ENCODE results near the gene PLEKHA4. TPM values are rescaled to one million over a fixed set of nuclear protein-coding genes. Genes with fewer than 3 reads are reported as not detected.
"Not testable (repeated sequence)": the region's sequence is repeated elsewhere in the genome, so short reads cannot be mapped to it uniquely, and the experiment has no call there.

The PLEKHA4 gene
- total RNA-seq, 2 donors from 2014 or later = 9.1 to 20.3 TPM

- Mint-ChIP-seq H3K27ac (no peak overlapping the region), H3K36me3 (peaks cover 0 to 1% of the 10 kb centered on the region in 2 donors), H3K9me3 (no peaks in the 10 kb centered on the region)
- ATAC-seq (no peak), DNase-seq (ENCODE audit: low spot score in 2 of 2) (no peak)
Measured at GRCh38 chr19:48802623-48803022, 65.8 kb downstream of the PLEKHA4 start.

GRCh38 chr19:48799358-48800300 lies 68.8 kb downstream of the PLEKHA4 start:
- H3K9me3 Mint-ChIP-seq = no peaks in the 10 kb centered on the region
- DNase-seq (ENCODE audit: low spot score in 2 of 2) = no peak
- no peak overlapping the region for H3K27ac Mint-ChIP-seq
- no peaks in the 10 kb centered on the region for H3K36me3 Mint-ChIP-seq
- ATAC-seq = no peak

- no peak overlapping the region for H3K27ac Mint-ChIP-seq
- no peak for ATAC-seq
- H3K9me3 Mint-ChIP-seq = no peaks in the 10 kb centered on the region
- no peak for DNase-seq (ENCODE audit: low spot score in 2 of 2)
- no peaks in the 10 kb centered on the region for H3K36me3 Mint-ChIP-seq
Measured at GRCh38 chr19:48798937-48799336, 69.5 kb downstream of the PLEKHA4 start.

GRCh38 chr19:48797103-48797502 lies 71.3 kb downstream of the PLEKHA4 start:
- ATAC-seq = no peak
- H3K9me3 Mint-ChIP-seq = no peaks in the 10 kb centered on the region
- peak overlapping the region; percentile 70 to 88 for H3K27ac Mint-ChIP-seq
- no peak for DNase-seq (ENCODE audit: low spot score in 2 of 2)
- H3K36me3 Mint-ChIP-seq = no peaks in the 10 kb centered on the region

GRCh38 chr19:48796298-48797083 lies 71.9 kb downstream of the PLEKHA4 start:
- Mint-ChIP-seq H3K36me3 (no peaks in the 10 kb centered on the region), H3K27ac (no peak overlapping the region), H3K9me3 (no peaks in the 10 kb centered on the region)
- DNase-seq (ENCODE audit: low spot score in 2 of 2) = no peak
- ATAC-seq = no peak

- DNase-seq (ENCODE audit: low spot score in 2 of 2) (no peak), ATAC-seq (no peak)
- H3K9me3 Mint-ChIP-seq = no peaks in the 10 kb centered on the region
- no peaks in the 10 kb centered on the region for H3K36me3 Mint-ChIP-seq
- H3K27ac Mint-ChIP-seq = peak overlapping the region; percentile 84 to 92
Measured at GRCh38 chr19:48795685-48796070, 72.7 kb downstream of the PLEKHA4 start.

- H3K36me3 Mint-ChIP-seq = no peaks in the 10 kb centered on the region
- no peaks in the 10 kb centered on the region for H3K9me3 Mint-ChIP-seq
- DNase-seq (ENCODE audit: low spot score in 2 of 2) = peak; percentile 85 to 86
- peak; percentile 93 to 99 for ATAC-seq
- peak overlapping the region; percentile 84 to 92 for H3K27ac Mint-ChIP-seq
Measured at GRCh38 chr19:48795055-48795684, 73.2 kb downstream of the PLEKHA4 start.

- ATAC-seq = no peak
- Mint-ChIP-seq H3K27ac (peak overlapping the region; percentile 84 to 92), H3K36me3 (no peaks in the 10 kb centered on the region), H3K9me3 (no peaks in the 10 kb centered on the region)
- no peak for DNase-seq (ENCODE audit: low spot score in 2 of 2)
Measured at GRCh38 chr19:48794291-48794690, 74.1 kb downstream of the PLEKHA4 start.

GRCh38 chr19:48793271-48793670 lies 75.1 kb downstream of the PLEKHA4 start:
- H3K9me3 Mint-ChIP-seq = no peaks in the 10 kb centered on the region
- ATAC-seq (no peak), DNase-seq (ENCODE audit: low spot score in 2 of 2) (no peak)
- no peak overlapping the region for H3K27ac Mint-ChIP-seq
- H3K36me3 Mint-ChIP-seq = no peaks in the 10 kb centered on the region

GRCh38 chr19:48787331-48787730 lies 81.1 kb downstream of the PLEKHA4 start:
- ATAC-seq; H3K27ac Mint-ChIP-seq; H3K9me3 Mint-ChIP-seq; H3K36me3 Mint-ChIP-seq; DNase-seq (ENCODE audit: low spot score in 2 of 2): not testable (repeated sequence)

Other genes with a start within 250 kb of the PLEKHA4 start
- 1,000 to 10,000 TPM; 2,030 to 2,264 TPM for gene RPL18, start 249.4 kb downstream of the PLEKHA4 start, total RNA-seq
- 10 to 100 TPM; 25.7 to 40.4 TPM for gene SPHK2, start 249.1 kb downstream of the PLEKHA4 start, total RNA-seq
- 10 to 100 TPM; 10.5 to 16.9 TPM for gene DBP, start 231.2 kb downstream of the PLEKHA4 start, total RNA-seq
- 10 to 100 TPM in 1 of 2 donors, 1 to 10 TPM in 1; 7.9 to 10.9 TPM for gene CA11, start 222.4 kb downstream of the PLEKHA4 start, total RNA-seq
- 1 to 10 TPM; 1.6 to 2.5 TPM for gene NTN5, start 195.6 kb downstream of the PLEKHA4 start, total RNA-seq
- gene FUT2, start 172.6 kb downstream of the PLEKHA4 start, total RNA-seq = not detected
- 1 to 10 TPM; 1.1 to 1.4 TPM for gene MAMSTR, start 148.9 kb downstream of the PLEKHA4 start, total RNA-seq
- under 1 TPM; 0.19 to 0.66 TPM for gene RASIP1, start 128.0 kb downstream of the PLEKHA4 start, total RNA-seq
- not detected for gene IZUMO1, start 121.7 kb downstream of the PLEKHA4 start, total RNA-seq
- gene FUT1, start 116.0 kb downstream of the PLEKHA4 start, total RNA-seq = under 1 TPM in 1 of 2 donors, not detected in 1; 0.41 TPM
- not detected for gene FGF21, start 113.1 kb downstream of the PLEKHA4 start, total RNA-seq
- gene BCAT2, start 57.6 kb downstream of the PLEKHA4 start, total RNA-seq = 10 to 100 TPM; 33.9 to 72.1 TPM
- 1 to 10 TPM; 1.3 to 1.7 TPM for gene HSD17B14, start 32.1 kb downstream of the PLEKHA4 start, total RNA-seq
- 100 to 1,000 TPM in 1 of 2 donors, 10 to 100 TPM in 1; 93.1 to 133 TPM for gene PPP1R15A, start 3.8 kb upstream of the PLEKHA4 start, total RNA-seq
- gene TULP2, start 30.1 kb upstream of the PLEKHA4 start, total RNA-seq = 1 to 10 TPM in 1 of 2 donors, under 1 TPM in 1; 0.52 to 1.1 TPM
- gene NUCB1, start 31.7 kb upstream of the PLEKHA4 start, total RNA-seq = 100 to 1,000 TPM; 191 to 254 TPM
- gene DHDH, start 65.1 kb upstream of the PLEKHA4 start, total RNA-seq = 1 to 10 TPM; 2.2 to 7.4 TPM
- gene BAX, start 86.3 kb upstream of the PLEKHA4 start, total RNA-seq = 100 to 1,000 TPM; 191 to 711 TPM
- 1,000 to 10,000 TPM; 1,148 to 2,898 TPM for gene FTL, start 96.7 kb upstream of the PLEKHA4 start, total RNA-seq
- gene GYS1, start 124.7 kb upstream of the PLEKHA4 start, total RNA-seq = 100 to 1,000 TPM in 1 of 2 donors, 10 to 100 TPM in 1; 44.8 to 104 TPM
- gene RUVBL2, start 125.3 kb upstream of the PLEKHA4 start, total RNA-seq = 100 to 1,000 TPM; 135 to 160 TPM
- gene LHB, start 148.5 kb upstream of the PLEKHA4 start, total RNA-seq = not detected
- not detected for gene CGB3, start 155.7 kb upstream of the PLEKHA4 start, total RNA-seq
- gene CGB2, start 163.3 kb upstream of the PLEKHA4 start, total RNA-seq = not detected
- not detected for gene CGB1, start 168.3 kb upstream of the PLEKHA4 start, total RNA-seq
- gene CGB5, start 175.2 kb upstream of the PLEKHA4 start, total RNA-seq = not detected
- not detected for gene CGB8, start 180.5 kb upstream of the PLEKHA4 start, total RNA-seq
- gene CGB7, start 189.1 kb upstream of the PLEKHA4 start, total RNA-seq = not detected
- gene NTF4, start 196.2 kb upstream of the PLEKHA4 start, total RNA-seq = not detected
- not detected for gene KCNA7, start 204.1 kb upstream of the PLEKHA4 start, total RNA-seq
- 100 to 1,000 TPM; 127 to 233 TPM for gene SNRNP70, start 216.8 kb upstream of the PLEKHA4 start, total RNA-seq
- 10 to 100 TPM in 1 of 2 donors, 1 to 10 TPM in 1; 1.9 to 12.4 TPM for gene LIN7B, start 245.8 kb upstream of the PLEKHA4 start, total RNA-seq

All from activated naive CD4-positive, alpha-beta T cell treated with anti-CD3 and anti-CD28 coated beads, Interleukin-2, amount 50 U/mL, for 72 hours (primary cell).